ENCODE measurements around the gene RAPGEF6.

GRCh38 chr5:131607418-131607817, 27.6 kb downstream of the RAPGEF6 start:
- TF ChIP-seq ZFP3 (CRISPR knock-in tag; IDR thresholded peaks at IDR 0.05) (no peak), PATZ1 (CRISPR knock-in tag; IDR thresholded peaks at IDR 0.05; ENCODE audit: borderline replicate concordance) (no peak), CREB5 (CRISPR knock-in tag; IDR thresholded peaks at IDR 0.05; ENCODE audit: low read depth) (no peak), OSR1 (CRISPR knock-in tag; IDR thresholded peaks at IDR 0.05) (no peak), ESRRG (CRISPR knock-in tag; IDR thresholded peaks at IDR 0.05) (no peak), ZFP30 (CRISPR knock-in tag; IDR thresholded peaks at IDR 0.05) (no peak), ARNTL (CRISPR knock-in tag; IDR thresholded peaks at IDR 0.05; ENCODE audit: borderline replicate concordance, low read depth) (no peak), RARB (CRISPR knock-in tag; IDR thresholded peaks at IDR 0.05) (no peak), BACH2 (CRISPR knock-in tag; IDR thresholded peaks at IDR 0.05; ENCODE audit: borderline replicate concordance) (no peak)
